ENCODE data around the gene SIX2.

DNA sequence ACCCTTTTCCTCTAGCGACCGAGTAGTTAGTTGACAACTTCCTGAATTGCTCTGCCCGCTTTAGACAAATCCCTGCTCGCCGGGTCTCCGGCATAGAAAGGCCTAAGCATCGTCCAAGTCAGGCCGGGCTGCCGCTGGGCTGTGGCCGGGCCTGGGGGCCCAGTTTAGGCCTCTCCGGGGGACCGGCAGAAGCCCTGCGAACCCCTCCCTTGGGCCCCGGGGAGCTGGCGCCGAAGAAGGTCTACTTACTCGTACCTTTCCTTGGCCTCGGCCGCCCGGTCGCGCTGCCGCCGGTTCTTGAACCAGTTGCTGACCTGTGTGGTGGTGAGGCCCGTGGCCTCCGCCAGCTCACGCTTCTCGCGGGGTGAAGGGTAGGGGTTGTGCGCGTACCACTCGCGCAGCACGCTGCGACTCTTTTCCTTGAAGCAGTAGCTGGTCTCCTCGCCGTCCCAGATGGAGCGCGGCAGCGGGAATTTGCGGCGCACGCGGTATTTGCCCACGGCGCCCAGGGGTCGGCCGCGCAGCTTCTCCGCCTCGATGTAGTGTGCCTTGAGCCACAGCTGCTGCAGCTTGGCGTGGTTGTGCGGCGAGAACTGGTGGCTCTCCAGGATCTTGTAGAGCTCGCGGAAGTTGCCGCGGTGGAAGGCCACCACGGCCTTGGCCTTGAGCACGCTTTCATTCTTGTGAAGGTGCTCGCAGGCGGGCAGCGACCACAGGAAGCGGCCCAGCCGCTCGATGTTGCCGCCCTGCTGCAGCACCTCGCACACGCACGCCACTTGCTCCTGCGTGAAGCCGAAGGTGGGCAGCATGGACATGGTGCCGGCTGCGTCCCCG, 739 bp downstream of the SIX2 start:
- no peak for TF ChIP-seq NR2F2 (IDR thresholded peaks at IDR 0.05; ENCODE audit: borderline replicate concordance, low read depth)
- TF ChIP-seq TBP (CRISPR knock-in tag; IDR thresholded peaks at IDR 0.05): no peak
- TF ChIP-seq, protein P1, sequence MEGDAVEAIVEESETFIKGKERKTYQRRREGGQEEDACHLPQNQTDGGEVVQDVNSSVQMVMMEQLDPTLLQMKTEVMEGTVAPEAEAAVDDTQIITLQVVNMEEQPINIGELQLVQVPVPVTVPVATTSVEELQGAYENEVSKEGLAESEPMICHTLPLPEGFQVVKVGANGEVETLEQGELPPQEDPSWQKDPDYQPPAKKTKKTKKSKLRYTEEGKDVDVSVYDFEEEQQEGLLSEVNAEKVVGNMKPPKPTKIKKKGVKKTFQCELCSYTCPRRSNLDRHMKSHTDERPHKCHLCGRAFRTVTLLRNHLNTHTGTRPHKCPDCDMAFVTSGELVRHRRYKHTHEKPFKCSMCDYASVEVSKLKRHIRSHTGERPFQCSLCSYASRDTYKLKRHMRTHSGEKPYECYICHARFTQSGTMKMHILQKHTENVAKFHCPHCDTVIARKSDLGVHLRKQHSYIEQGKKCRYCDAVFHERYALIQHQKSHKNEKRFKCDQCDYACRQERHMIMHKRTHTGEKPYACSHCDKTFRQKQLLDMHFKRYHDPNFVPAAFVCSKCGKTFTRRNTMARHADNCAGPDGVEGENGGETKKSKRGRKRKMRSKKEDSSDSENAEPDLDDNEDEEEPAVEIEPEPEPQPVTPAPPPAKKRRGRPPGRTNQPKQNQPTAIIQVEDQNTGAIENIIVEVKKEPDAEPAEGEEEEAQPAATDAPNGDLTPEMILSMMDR (CRISPR knock-in tag; IDR thresholded peaks at IDR 0.05): no peak
- TF ChIP-seq GTF2F1 (IDR thresholded peaks at IDR 0.05; ENCODE audit: low read length): no peak
- TF ChIP-seq, protein P2, sequence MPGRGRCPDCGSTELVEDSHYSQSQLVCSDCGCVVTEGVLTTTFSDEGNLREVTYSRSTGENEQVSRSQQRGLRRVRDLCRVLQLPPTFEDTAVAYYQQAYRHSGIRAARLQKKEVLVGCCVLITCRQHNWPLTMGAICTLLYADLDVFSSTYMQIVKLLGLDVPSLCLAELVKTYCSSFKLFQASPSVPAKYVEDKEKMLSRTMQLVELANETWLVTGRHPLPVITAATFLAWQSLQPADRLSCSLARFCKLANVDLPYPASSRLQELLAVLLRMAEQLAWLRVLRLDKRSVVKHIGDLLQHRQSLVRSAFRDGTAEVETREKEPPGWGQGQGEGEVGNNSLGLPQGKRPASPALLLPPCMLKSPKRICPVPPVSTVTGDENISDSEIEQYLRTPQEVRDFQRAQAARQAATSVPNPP (CRISPR knock-in tag; IDR thresholded peaks at IDR 0.05): no peak
- TF ChIP-seq CHD4 (IDR thresholded peaks at IDR 0.05; ENCODE audit: borderline replicate concordance, low read length): no peak
- TF ChIP-seq JUND (CRISPR knock-in tag; IDR thresholded peaks at IDR 0.05): no peak
- no peak for TF ChIP-seq LCORL (IDR thresholded peaks at IDR 0.05)
- no peak for TF ChIP-seq LCORL (CRISPR knock-in tag; IDR thresholded peaks at IDR 0.05)

All from HepG2 (cell line).